Dermis microvascular lymphatic vessel endothelial cell (primary cell): ENCODE data around the gene NNMT. TPM values are rescaled to one million over a fixed set of nuclear protein-coding genes. Genes with fewer than 3 reads are reported as not detected.

Experiments used
- DNase-seq, 2 donors: peaks; one replicate each; pipeline versions ENCODE4 v3.0.0 to v3.0.0-alpha.2; 2010; ENCODE audit warnings: low read depth in 2 of 2
- total RNA-seq: library from RNA; depleted of rRNA; stranded (reverse); fragments of >200 nt; gene quantifications from 2 replicates; pipeline ENCODE4 v1.2.1, GENCODE V29; 2014

The NNMT gene
- total RNA-seq = 133 and 251 TPM in 2 replicates

GRCh38 chr11:114295676-114296604 is at the start of gene NNMT:
TSS of gene NNMT (plus strand) at chr11:114296399. CDS start at chr11:114296557, 158 bp downstream.
- peak; percentile 89 to 96 for DNase-seq

- no peak for DNase-seq
These were observed 49.0 kb upstream of the NNMT start for GRCh38 chr11:114247070-114247789.

GRCh38 chr11:114250180-114250579 is 46.0 kb upstream of the NNMT start:
- DNase-seq = no peak

- no peak for DNase-seq
These were observed 45.0 kb upstream of the NNMT start for GRCh38 chr11:114250993-114251814.

- DNase-seq = no peak
These were observed 44.3 kb upstream of the NNMT start for GRCh38 chr11:114251815-114252337.

- DNase-seq = no peak
These were observed 43.4 kb upstream of the NNMT start for GRCh38 chr11:114252767-114253166.

GRCh38 chr11:114253771-114254170 is 42.4 kb upstream of the NNMT start:
- no peak for DNase-seq

- no peak for DNase-seq
These were observed 41.5 kb upstream of the NNMT start for GRCh38 chr11:114254571-114255146.

GRCh38 chr11:114255289-114255688 is 40.9 kb upstream of the NNMT start:
- DNase-seq = no peak

- no peak for DNase-seq
These were observed 39.8 kb upstream of the NNMT start for GRCh38 chr11:114256176-114256966.

- no peak for DNase-seq
These were observed 39.3 kb upstream of the NNMT start for GRCh38 chr11:114256967-114257286.

GRCh38 chr11:114257621-114258558 is 38.3 kb upstream of the NNMT start:
- peak; percentile 9 to 26 for DNase-seq

- no peak for DNase-seq
These were observed 37.5 kb upstream of the NNMT start for GRCh38 chr11:114258696-114259095.

- no peak for DNase-seq
These were observed 37.1 kb upstream of the NNMT start for GRCh38 chr11:114259124-114259526.

- no peak for DNase-seq
These were observed 36.6 kb upstream of the NNMT start for GRCh38 chr11:114259551-114259983.

- DNase-seq = no peak
These were observed 36.1 kb upstream of the NNMT start for GRCh38 chr11:114260077-114260476.

GRCh38 chr11:114260483-114260882 is 35.7 kb upstream of the NNMT start:
- DNase-seq = no peak

- DNase-seq = no peak
These were observed 34.4 kb upstream of the NNMT start for GRCh38 chr11:114261791-114262190.
